ENCODE measurements around the gene SLC2A1.
"Not testable (repeated sequence)": the region's sequence is repeated elsewhere in the genome, so short reads cannot be mapped to it uniquely, and the experiment has no call there.

Gene SLC2A1

GRCh38 chr1:42899960-42900359 is 58.7 kb downstream of the SLC2A1 start:
- DNase-seq (ENCODE audit: low read depth, low spot score): not testable (repeated sequence)

GRCh38 chr1:42891465-42892138 is 67.1 kb downstream of the SLC2A1 start:
- no peak for DNase-seq (ENCODE audit: low read depth, low spot score)

- no peak for DNase-seq (ENCODE audit: low read depth, low spot score)
Measured at GRCh38 chr1:42889264-42889663, 69.4 kb downstream of the SLC2A1 start.

- no peak for DNase-seq (ENCODE audit: low read depth, low spot score)
Measured at GRCh38 chr1:42888013-42888633, 70.5 kb downstream of the SLC2A1 start.

GRCh38 chr1:42887366-42887765 is 71.3 kb downstream of the SLC2A1 start:
- no peak for DNase-seq (ENCODE audit: low read depth, low spot score)

GRCh38 chr1:42886800-42887199 is 71.9 kb downstream of the SLC2A1 start:
- no peak for DNase-seq (ENCODE audit: low read depth, low spot score)

GRCh38 chr1:42886046-42886739 is 72.5 kb downstream of the SLC2A1 start:
- no peak for DNase-seq (ENCODE audit: low read depth, low spot score)

GRCh38 chr1:42880384-42880783 is 78.3 kb downstream of the SLC2A1 start:
- no peak for DNase-seq (ENCODE audit: low read depth, low spot score)

GRCh38 chr1:42877380-42877779 is 81.3 kb downstream of the SLC2A1 start:
- no peak for DNase-seq (ENCODE audit: low read depth, low spot score)

GRCh38 chr1:42876009-42876408 is 82.7 kb downstream of the SLC2A1 start:
- no peak for DNase-seq (ENCODE audit: low read depth, low spot score)

Measured in activated naive CD8-positive, alpha-beta T cell treated with anti-CD3 and anti-CD28 coated beads, Interleukin-2, amount 50 U/mL, for 16 hours (primary cell).